HG03159 (cell line): ENCODE measurements around the gene BAHCC1.

Experiments used
- ATAC-seq: cut with Tn5 transposase; IDR thresholded peaks from one replicate; pipeline ENCODE4 v1.9.1; 2021; ENCODE audit warnings: mild to moderate bottlenecking, moderate library complexity; ENCODE audit not compliant: unreplicated experiment

BAHCC1 gene

DNA sequence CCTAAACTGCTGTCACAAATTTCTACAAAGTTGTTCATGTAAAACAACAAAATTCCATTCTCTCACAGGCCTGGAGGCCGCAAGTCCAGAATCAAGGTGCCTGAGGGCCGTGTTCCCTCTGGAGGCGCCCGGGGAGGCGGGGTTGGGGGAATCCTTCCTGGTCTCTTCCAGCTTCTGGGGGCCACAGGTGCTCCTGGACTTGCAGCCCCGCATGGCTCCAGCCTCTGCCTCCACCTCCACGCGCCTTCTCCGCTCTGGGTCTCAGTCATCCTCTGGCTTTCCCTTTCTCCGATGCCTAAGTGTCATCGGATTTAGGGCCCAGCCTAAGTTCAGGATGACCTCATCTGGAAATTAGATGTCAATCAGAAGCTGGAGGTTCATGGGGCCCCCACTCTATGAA is 28.6 kb upstream of the BAHCC1 start:
- ATAC-seq = no peak

DNA sequence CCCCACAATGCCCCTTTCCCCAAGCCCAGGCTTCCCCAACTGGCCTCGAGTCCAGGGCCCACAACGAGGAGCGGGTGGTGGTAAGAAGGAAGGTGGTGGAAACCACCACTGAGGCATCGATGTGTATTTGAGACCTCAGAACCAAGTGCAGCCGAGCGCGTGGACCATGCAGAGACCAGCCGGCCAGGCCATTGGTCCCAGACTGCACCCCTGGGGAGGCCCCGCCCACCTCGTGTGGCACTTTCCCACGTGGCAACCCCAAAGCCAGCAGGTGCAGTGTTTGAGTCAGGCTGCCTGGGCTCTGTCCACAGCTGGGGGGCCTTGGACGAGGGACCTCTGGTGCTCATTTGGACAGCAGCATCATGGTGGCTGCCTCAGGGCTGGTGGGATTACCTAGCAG is 28.1 kb upstream of the BAHCC1 start:
- ATAC-seq = no peak

DNA sequence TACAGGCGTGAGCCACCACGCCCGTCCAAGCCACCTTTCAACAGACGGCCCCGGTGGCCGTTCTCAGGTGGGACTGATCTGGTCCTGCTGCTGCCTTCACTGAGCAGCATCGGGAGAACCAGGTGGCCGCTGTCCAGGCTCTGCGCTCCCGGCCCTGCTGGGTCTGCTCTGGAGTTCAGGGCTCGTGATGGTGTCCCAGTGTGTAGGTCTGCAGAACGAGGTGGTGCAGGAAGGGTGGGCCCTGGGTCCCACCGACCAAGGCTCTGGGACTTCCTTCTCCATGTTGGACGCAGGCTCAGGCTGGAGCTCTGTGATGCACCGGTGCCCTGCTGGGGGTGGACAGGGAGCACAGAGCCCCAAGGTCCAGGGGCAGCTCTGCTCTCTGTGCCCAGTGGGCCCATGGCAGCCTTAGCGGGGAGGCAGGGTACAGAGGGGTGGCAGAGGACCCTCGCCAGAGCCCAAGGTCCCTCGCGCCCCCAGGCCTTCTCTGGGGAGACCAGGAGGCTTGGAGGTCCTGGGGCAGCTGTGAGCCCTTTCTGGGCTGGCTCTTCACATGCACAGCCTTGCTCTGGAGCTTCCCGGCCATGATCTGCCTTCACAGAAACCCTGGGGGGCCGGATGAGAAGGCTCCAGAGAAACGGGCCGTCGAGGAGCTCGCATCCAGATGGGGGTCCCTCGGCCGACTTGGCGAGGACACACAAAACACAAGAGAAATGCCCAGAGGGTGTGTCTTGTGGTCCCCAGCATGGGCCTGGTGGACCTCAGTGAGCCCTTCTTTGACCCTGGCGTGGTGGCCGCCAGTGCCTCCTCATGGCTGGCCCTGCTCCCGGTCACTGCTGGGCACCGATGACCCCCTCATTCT is 26.9 kb upstream of the BAHCC1 start:
- ATAC-seq = no peak

DNA sequence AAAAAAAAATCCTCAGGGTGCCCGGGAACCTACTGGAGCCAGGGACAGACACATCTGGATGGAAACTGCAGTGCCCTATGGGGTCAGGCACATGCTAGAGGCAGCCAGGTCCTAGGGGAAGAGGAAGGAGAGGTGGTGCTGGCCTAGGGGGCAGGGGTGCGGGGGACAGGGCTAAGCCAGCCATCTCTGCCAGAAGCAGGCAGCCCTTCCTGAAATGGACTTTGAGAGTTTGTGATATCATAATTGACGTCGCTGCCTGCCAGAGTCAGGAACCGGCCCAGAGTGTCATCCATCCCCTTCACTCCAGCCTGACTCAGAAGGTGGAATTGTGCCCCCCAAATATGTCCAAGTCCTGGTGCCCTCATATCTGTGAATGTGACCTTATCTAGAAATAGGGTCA is 25.0 kb upstream of the BAHCC1 start:
- ATAC-seq = no peak

DNA sequence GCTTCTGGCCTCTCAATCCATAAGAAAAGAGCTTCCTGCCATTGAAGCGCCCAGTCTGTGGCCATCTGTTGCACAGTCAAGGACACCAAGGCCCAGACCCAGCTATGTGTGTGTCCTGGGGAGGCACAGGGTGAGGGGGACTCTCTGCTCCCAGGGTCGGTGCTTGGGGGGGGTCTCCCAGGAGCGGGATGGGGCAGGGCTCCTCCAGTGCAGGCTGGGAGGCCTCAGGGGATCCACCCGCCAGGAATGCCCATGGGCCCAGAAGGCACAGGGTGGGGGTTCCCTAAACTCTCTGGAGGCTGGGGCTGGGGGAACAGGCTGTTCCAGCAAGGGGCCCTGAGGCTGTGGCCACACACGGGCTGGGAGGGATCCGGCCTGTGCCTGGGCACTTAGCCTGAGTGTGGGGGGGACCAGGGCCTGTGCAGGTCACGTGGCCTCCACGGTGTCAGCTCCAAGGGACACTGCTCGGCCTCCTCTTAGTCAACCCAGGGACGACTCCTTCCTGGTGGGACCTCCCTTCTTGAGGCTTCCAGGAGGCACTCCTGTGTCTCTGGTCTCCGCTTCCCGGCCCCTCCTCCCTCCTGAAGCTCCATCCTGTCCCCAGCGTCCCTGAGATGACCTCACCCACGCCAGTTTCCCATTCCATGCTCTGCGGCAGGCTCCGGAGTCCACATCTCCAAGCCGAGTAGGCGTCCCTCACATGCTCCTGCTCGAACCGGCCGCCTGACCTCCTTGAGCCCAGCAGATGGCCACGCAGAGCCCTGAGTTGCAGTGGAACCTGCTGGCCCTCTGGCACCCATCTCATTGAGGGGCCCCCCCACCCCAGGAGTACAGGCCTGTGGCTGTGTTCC is 23.1 kb upstream of the BAHCC1 start:
- no peak for ATAC-seq

DNA sequence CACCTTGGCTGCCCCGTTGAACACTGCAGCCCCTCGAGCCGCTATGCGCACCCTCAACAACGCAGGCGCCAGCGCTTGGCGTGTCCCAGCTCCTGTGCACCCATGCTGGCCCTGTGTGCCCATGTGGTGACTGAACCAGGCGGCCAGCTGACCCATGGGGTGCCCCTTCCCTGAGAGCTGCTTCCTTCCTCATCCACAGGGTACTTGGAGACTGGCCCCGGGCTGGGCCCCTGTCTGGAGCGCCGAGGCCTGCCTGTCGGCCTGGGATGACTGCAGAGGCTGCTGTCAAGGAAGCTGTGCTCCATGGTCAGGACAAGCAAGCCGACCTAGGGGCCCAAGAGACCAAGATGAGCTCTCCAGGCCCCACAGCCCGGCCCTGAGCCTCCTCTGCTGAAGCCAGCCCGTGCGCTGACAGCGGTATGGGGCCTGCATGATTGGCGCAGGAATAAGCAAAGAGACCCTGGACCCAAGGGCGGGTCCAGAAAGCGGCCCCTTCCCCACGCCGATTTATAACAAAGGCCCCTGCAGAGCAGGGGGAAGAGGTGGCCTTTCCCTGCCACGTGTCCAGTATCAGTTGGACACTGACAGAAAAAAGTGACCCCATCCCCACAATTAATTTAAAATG is 21.6 kb upstream of the BAHCC1 start:
- ATAC-seq = no peak

DNA sequence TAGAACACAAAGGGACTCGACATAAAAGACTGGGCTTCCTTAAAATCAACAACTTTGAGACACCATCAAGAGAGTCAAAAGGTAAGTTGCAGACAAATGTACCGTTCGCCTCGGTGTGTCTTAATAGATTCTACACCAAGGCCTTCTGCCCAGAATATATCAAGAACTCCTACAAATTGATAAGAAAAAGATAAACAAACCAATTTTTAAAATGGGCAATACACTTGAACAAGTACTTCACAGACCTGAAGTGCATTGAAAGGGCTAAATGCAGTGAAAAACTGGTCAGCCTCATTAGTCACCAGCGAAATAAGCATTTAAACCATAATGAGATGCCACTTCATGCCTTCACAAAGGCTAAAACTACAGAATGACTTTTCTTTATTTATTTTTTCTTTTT is 20.4 kb upstream of the BAHCC1 start:
- no peak for ATAC-seq

DNA sequence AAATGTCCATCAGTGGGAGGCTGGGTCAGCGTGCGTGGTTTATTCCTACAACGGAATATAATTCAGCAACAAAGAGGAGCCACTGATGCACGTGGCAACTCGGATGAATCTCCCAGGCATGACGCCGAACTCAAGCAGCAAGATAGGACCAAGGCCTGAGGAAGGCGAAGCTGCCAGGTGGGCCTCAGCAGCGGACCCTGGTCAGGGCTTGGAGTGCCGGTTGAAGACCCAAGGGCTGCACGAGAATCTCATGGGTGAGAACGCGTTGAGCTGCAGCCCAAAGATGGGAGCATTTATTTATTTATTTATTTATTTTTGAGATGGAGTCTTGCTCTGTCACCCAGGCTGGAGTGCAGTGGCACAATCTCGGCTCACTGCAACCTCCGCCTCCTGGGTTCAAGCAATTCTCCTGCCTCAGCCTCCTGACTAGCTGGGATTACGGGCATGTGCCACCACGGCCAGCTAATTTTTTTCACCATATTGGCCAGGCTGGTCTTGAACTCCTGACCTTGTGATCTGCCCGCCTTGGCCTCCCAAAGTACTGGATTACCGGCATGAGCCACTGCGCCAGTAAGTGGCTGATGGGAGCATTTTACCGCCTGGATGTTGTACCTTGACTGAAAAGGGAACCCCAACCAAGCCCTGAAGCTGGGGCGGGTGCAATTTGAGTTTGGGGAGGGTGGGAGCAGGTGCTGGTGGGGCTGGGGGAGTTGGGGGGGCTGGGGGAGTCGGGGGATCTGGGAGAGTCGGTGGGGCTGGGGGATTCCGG is 18.1 kb upstream of the BAHCC1 start:
- ATAC-seq = no peak

DNA sequence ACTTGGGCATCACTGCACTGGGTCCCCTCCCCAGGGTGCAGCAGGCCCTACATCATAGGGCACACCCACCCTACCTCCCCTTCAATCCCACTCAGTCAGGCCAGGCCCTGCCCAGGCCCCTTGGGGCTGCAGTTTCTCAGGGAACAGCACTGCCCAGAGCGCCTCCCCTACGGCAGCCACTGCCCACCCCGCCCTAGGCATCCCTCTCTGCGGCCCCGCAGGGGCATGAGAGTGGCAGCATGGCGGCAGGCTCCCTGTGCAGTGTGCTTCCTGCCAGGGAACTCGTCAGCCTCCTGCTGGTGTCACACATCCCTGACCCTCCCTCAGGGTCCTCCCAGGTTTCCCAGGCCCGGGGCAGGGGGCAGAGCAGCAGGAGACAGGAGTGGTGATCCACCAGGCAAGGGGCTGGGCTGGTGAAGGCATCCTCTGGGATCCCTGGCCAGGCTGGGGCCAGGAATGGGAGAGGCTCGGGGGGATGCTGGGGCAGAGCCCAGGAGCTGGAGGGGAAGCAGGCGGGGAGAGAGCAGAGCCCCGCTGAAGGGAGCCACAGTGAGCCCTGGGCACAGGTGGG is 16.2 kb upstream of the BAHCC1 start:
- ATAC-seq = no peak

DNA sequence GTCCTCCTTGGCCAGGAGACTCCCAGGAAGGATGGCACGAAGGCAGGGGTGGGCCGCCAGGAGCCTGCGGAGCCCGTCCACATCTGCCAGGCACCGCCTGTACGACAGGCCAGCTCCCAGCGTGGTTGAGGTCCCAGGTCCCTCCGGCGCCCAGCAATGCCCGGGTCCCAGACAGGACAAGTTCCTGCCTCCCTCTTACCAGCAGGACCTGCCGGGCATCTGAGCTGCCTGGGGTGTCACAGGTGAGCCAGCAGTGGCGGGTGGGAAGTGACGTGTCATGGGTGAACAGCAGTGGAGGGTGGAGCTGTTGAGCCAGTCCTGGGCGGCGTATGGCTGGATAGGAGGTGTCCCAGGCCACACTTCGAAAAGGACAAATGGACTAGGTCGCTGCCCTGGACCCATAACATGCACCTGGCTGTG is 15.7 kb upstream of the BAHCC1 start:
- no peak for ATAC-seq

DNA sequence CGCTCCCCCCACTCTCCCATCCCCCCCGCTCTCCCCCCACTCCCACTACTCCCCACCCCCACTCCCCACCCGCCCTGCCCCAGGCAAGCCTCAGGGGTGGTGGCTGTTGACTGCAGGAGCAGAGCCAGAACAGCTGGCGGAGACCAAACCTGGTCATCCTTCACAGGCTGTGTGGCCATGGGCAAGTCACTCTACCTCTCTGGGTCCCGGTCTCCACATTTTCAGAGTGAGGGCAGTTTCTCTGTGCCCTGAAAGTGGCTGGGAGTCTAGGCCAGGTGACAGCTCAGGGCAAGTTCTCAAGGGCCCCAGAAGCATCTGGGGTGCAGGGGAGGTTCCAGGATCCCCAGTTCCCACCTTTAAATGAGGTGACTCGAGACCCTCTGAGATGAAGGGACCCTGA is 15.1 kb upstream of the BAHCC1 start:
- ATAC-seq = no peak

DNA sequence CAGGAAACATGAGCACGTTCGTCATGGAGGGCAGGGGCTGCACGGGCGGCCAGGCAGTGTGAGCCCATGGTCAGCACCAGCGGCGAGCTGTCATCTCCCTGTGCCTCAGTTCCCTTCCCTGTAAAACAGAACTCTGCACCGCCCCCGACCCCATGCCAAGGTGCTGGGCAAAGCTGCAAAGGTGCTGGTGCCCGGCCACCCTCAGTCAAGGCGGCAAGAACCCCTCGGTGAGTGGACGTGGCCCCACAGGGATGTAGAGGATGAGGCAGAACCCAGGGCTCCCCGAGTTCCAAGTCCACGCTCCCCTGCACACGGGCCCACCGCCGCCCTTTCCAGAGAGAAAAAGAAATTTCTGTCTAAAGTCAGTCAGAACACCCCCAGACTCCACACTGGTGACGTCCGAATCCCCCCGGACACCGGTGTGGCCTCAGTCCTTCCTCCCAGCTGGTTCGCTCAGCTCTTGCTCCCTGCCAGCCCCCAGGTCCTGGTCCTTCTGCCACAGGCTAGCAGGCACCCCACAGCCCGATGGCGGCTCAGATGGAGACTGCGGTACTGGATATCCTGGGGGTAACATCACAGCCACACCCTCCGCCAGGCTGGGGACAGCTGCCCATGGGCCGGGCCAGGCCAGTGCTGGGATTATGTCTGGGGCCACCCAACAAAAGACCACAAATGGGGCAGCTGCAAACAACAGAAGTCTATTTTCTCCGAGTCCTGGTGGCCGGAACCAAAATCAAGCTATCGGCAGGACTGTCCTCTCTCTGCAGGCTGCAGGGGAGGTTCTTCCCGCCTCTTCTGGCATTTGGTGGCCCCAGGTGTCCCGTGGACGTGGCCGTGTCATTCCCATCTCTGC is 14.4 kb upstream of the BAHCC1 start:
- no peak for ATAC-seq

DNA sequence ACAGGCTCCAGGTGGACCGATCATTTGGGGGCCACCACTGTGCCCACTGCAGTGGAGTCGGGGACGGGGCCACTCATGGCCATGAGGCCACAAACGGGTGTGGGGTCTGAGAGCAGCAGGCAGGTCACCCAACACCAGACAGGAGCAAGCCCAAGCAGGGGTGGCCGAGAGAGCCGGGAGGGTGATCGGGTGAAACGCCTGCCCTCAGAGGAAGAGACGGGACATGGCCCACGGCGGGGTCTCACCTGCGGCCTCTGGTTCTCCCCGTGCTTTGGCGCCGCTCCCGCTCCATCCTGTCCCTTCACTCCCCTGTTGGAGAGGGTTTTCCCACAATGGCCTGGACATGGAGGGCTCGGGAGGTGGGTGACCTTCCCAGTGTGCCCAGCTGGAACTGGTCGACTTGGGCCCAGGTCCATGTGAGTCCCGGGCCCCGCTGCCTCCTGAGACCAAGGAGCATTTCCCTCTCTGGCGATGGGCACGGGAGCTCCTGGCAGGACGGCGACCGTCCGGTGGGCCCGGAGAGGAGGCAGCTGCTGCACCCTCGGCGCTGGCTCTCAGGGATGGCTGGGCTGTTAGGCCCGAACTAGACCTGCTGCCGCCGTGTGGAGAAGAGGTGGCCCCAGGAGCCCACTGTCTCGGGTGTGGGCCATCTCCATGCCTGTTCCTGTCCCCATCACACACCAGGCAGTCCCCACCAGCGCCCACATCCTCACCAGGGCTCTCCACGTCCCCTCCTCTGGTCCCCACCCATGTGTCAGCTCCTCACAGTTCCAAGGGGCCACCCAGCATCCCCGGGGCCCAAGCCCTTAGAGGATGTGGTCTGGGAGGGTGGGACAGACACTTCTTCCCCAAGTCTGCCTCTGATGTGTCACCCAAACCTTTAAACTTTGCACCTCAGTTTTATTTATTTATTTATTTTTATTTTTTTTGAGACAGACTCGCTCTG is 13.4 kb upstream of the BAHCC1 start:
- no peak for ATAC-seq

DNA sequence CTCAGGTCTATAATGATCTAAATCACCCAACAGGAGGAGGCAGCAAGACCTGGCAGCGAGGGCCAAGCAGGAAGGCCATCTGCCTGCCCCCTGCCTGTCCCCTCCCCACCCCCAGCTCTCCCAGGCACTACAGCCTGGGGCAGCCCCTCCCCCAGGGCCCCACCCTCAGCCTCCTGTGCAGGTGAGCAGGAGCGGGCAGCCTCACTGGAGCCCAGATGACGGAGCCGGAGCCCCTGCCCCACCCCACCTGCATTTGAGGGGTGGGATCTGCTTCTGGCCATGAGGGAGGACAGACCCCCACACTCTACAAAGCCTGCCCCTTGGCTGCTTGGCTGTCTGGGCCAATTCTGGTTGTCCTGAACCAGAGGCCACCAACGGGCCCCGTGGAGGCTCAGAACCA is 12.4 kb upstream of the BAHCC1 start:
- no peak for ATAC-seq

DNA sequence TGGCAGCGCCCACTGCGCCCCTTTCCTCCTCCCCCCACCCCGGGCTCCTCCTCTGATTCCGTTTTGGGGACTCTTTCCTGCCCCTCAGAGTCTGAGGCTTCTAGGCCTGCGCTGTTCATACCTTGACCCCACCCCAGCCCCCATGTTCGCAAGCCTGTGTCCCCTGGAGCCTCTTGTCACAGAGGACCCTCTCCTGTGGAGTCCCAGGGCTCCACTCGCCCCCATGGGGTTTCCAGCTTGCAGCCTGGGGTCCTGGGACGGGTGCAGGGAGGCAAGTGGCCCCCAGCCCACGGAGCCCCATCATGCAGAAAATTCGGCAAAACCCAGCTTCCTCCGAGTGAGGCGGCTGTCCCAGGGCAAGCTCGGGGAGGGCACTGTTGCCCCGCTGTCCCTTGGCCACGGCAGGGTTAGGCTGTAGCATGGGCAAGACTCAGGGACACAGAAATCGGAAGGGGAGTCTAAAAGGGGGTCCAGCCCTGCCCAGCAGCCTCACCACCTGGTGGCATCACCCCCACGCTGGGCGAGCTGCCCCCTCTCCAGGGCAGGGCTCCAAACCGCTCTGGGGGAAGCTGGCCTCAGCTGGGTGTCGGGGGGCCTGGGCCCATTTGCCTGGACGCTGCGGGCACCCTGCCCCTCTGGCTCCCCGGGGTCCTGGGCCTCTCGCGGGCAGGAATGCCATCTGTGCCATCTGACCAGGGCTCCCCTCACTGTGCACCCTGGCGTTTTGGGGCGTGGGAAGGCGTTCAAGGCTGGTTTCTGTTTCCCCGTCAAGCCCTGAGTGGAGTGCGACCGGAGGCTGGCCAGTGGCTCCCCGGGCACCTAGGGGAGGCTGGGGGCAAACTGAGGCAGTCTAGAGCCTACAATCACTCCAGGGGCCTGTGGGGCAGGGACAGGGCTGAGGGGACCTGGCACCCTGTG is 11.5 kb upstream of the BAHCC1 start:
- ATAC-seq = no peak

DNA sequence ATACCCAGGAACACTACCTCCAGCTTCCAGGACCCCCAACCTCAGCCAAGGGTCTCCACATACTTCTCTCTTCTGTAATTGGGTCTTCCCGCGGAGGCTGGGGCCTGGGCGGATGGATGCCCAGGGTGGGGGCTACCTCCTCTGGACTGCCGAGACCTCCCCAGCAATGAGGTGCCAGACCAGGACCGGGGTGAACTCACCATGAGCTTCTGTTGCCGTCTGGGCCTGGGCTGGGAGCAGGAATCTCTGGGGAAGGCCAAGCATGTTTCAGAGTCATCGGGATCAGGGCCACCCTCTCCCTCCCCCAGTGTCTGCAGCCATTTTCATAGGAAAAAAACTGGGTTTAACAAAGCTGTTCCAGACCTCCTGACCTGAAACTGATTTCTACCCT is 10.3 kb upstream of the BAHCC1 start:
- ATAC-seq = no peak

DNA sequence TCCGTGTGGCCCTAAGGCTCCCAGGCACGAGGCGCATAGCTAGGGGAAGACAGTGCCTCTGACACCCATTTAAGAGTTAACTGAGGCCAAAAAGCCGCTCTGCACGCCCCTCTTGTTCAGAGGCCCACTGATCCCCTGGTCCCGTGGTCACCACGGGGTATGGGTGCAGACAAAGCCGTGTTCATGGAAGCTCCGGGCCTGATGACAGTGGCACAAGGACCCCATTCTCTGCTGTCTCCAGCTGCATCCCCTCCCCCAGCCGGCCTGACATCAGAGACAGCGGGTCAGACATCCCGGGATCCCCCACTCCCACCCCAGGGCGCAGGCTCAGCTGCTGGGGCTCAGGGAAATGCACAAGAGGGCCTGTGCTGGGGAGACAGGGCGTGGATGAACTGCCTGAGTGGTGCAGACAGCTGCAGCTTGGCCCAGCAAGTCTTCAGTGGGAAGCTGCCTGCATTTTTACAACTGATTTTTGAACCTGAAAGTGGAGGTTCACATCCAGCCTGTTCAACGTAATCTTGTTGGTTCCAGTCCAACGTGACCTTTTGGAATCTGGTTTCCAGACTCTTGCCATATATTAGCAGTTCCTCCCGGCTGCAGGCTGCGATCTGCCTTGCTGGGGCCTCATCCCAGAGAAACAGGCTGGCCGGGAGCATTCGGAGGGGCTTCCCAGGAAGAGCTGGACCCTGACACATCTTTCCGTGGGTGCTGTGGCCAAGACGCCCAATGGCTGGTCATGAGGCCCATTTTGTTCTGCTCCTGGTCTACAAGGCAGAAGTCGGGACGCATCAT is 9.7 kb upstream of the BAHCC1 start:
- ATAC-seq = no peak
